SK-N-SH (cell line): ENCODE data around the gene CCT6B. TPM values are rescaled to one million over a fixed set of nuclear protein-coding genes. Genes with fewer than 3 reads are reported as not detected.

Experiments
- CTCF ChIA-PET: fragments of 300-600, 350-600 bp; formaldehyde crosslinking; extraction: SDS; loops from one replicate; lab custom pipeline; 2021; lab: Yijun Ruan, JAX
- POLR2A ChIA-PET: fragments of 350-600 bp; sonication (Branson Sonifier 250); formaldehyde crosslinking; extraction: SDS; loops from one replicate; lab custom pipeline; 2020; ENCODE audit warnings: antibody characterized with exemption, inconsistent platforms; lab: Yijun Ruan, JAX
- DNase-seq: peaks from one replicate; pipeline ENCODE4 v3.0.0; 2012
- H2AFZ ChIP-seq: fragments of 200-600 bp; sonication (generic); 2 replicates; pipeline ENCODE4 v1.8.1; 2016; ENCODE audit warnings: antibody characterized with exemption, mild to moderate bottlenecking, low read depth
- H3F3A ChIP-seq: fragments of 200-600 bp; sonication (generic); replicated peaks from 2 replicates; pipeline ENCODE3; 2016; ENCODE audit warnings: antibody characterized with exemption, mild to moderate bottlenecking; ENCODE audit not compliant: insufficient read depth
- H3K27ac ChIP-seq, 2 experiments: fragments of 200-500 bp in 1 of 2; fragments of 200-600 bp in 1 of 2; sonication (Bioruptor generic) in 1 of 2; sonication (generic), shearing (Covaris generic) in 1 of 2; 2 replicates each; pipeline versions ENCODE4 v1.5.1 to v1.6.1; 2014 to 2016; ENCODE audit warnings: low read depth in 2 of 2, inconsistent platforms in 1 of 2, low read length in 1 of 2, mild to moderate bottlenecking in 1 of 2, mixed read lengths in 1 of 2
- H3K27me3 ChIP-seq: fragments of 200-600 bp; sonication (generic), shearing (Covaris generic); 2 replicates; pipeline ENCODE4 v1.6.1; 2016; ENCODE audit warnings: mixed run types; ENCODE audit not compliant: insufficient read depth
- H3K36me3 ChIP-seq, 2 experiments: fragments of 200-500 bp in 1 of 2; fragments of 200-600 bp in 1 of 2; sonication (Bioruptor generic) in 1 of 2; sonication (generic) in 1 of 2; replicated peaks in 1 of 2; 2 replicates each; pipeline versions ENCODE3 to v1.5.1; 2014 to 2016; ENCODE audit warnings: low read length in 1 of 2, mild to moderate bottlenecking in 1 of 2; ENCODE audit not compliant: insufficient read depth in 2 of 2, control insufficient read depth in 1 of 2
- H3K4me1 ChIP-seq, 2 experiments: fragments of 200-500 bp in 1 of 2; fragments of 200-600 bp in 1 of 2; sonication (Bioruptor generic) in 1 of 2; sonication (generic), shearing (Covaris generic) in 1 of 2; 2 replicates each; pipeline versions ENCODE4 v1.5.1 to v1.6.1; 2014 to 2016; ENCODE audit warnings: low read depth in 1 of 2, low read length in 1 of 2, mixed run types in 1 of 2; ENCODE audit not compliant: insufficient read depth in 2 of 2, control insufficient read depth in 1 of 2
- H3K4me2 ChIP-seq: fragments of 200-600 bp; sonication (generic), shearing (Covaris generic); 2 replicates; pipeline ENCODE4 v1.6.1; 2017; ENCODE audit warnings: mixed run types
- H3K4me3 ChIP-seq, 2 experiments: fragments of 200-500 bp in 1 of 2; fragments of 200-600 bp in 1 of 2; sonication (Bioruptor generic) in 1 of 2; sonication (generic), shearing (Covaris generic) in 1 of 2; 2 replicates each; pipeline versions ENCODE4 v1.5.1 to v1.8.1; 2014 to 2016; ENCODE audit warnings: low read depth in 2 of 2, inconsistent platforms in 1 of 2, low read length in 1 of 2, mild to moderate bottlenecking in 1 of 2, mixed read lengths in 1 of 2, moderate library complexity in 1 of 2
- H3K79me2 ChIP-seq: fragments of 200-600 bp; sonication (generic); 2 replicates; pipeline ENCODE4 v1.8.1; 2017; ENCODE audit warnings: mild to moderate bottlenecking; ENCODE audit not compliant: insufficient read depth
- H3K9ac ChIP-seq: fragments of 200-600 bp; sonication (generic); 2 replicates; pipeline ENCODE4 v1.6.1; 2017; ENCODE audit warnings: mixed run types
- H3K9me2 ChIP-seq: fragments of 200-600 bp; sonication (generic); 2 replicates; pipeline ENCODE4 v1.6.1; 2017; ENCODE audit warnings: mixed run types
- H3K9me3 ChIP-seq: fragments of 200-600 bp; sonication (generic); 2 replicates; pipeline ENCODE4 v1.6.1; 2017; ENCODE audit warnings: mixed run types, mild to moderate bottlenecking, moderate library complexity
- H4K20me1 ChIP-seq: fragments of 200-600 bp; sonication (generic); 2 replicates; pipeline ENCODE4 v1.6.1; 2017; ENCODE audit warnings: mild to moderate bottlenecking, mixed run types; ENCODE audit not compliant: insufficient read depth
- CTCF ChIP-seq: fragments of 200-600 bp; sonication (generic); IDR thresholded peaks from 2 replicates; pipeline ENCODE4 v1.6.1; 2017; ENCODE audit warnings: antibody characterized with exemption, mild to moderate bottlenecking, moderate library complexity
- EP300 ChIP-seq, 2 experiments: IDR thresholded peaks; 2 replicates each; pipeline versions ENCODE4 v1.4.0 to v1.6.1; 2012; ENCODE audit warnings: borderline replicate concordance in 1 of 2, low read depth in 1 of 2, low read length in 1 of 2
- FOSL2 ChIP-seq: IDR thresholded peaks from 2 replicates; pipeline ENCODE4 v1.4.0; 2012; ENCODE audit warnings: low read depth, mild to moderate bottlenecking, moderate library complexity, borderline replicate concordance
- GABPA ChIP-seq: IDR thresholded peaks from 2 replicates; pipeline ENCODE4 v1.4.0; 2012; ENCODE audit warnings: low read depth, mild to moderate bottlenecking
- MEF2A ChIP-seq: IDR thresholded peaks from 2 replicates; pipeline ENCODE4 v1.4.0; 2012; ENCODE audit warnings: low read depth, borderline replicate concordance
- RAD21 ChIP-seq: IDR thresholded peaks from 2 replicates; pipeline ENCODE4 v1.6.1; 2012; ENCODE audit warnings: mild to moderate bottlenecking, low read length
- RFX5 ChIP-seq: IDR thresholded peaks from 2 replicates; pipeline ENCODE4 v1.6.1; 2012; ENCODE audit warnings: mild to moderate bottlenecking, improper control_type of control experiment, low read length
- SMC3 ChIP-seq: IDR thresholded peaks from 2 replicates; pipeline ENCODE4 v1.6.1; 2012; ENCODE audit warnings: low read depth, low read length, improper control_type of control experiment
- TEAD4 ChIP-seq: IDR thresholded peaks from 2 replicates; pipeline ENCODE4 v1.4.0; 2012; ENCODE audit warnings: mild to moderate bottlenecking, borderline replicate concordance; ENCODE audit not compliant: insufficient read depth
- USF2 ChIP-seq: fragments of 150-350 bp; IDR thresholded peaks from 2 replicates; pipeline ENCODE4 v1.6.1; 2017; ENCODE audit warnings: antibody characterized with exemption, low read length, low read depth, borderline replicate concordance
- WGBS: methylation state at CpG from one replicate; pipeline ENCODE4 v1.1.6; 2017; ENCODE audit warnings: low lambda C conversion rate; 5-methylcytosine and 5-hydroxymethylcytosine counted together
- polyA plus RNA-seq, 3 experiments: library from polyadenylated mRNA; depleted of rRNA; stranded (reverse); fragments of >200 nt; gene quantifications; 2 replicates each; pipeline ENCODE4 v1.2.3, GENCODE V29; 2012

Gene CCT6B
- polyA plus RNA-seq, 1 of the 3 experiments (the other 2 are of a cell fraction), result 0.48 TPM

GRCh38 chr17:34926661-34927060 lies 34.6 kb downstream of the CCT6B start:
- ChIA-PET CTCF (no interaction called here), POLR2A (no interaction called here)
- Histone ChIP-seq H3K27me3 (no peaks in the 10 kb centered on the region), H3K4me3 (no peak overlapping the region), H3F3A (no peaks in the 10 kb centered on the region), H3K27ac (no peak overlapping the region), H2AFZ (no peak overlapping the region), H3K4me2 (no peak overlapping the region), H3K9me2 (no peaks in the 10 kb centered on the region), H4K20me1 (no peaks in the 10 kb centered on the region), H3K79me2 (no peaks in the 10 kb centered on the region), H3K36me3 (no peaks in the 10 kb centered on the region), H3K4me1 (no peaks in the 10 kb centered on the region), H3K9me3 (no peaks in the 10 kb centered on the region), H3K9ac (no peak overlapping the region)
- no peak for DNase-seq
- WGBS, result 55% methylated on average over 3 of the region's 3 CpGs
- TF ChIP-seq RFX5, result no peak
- TF ChIP-seq USF2, result no peak
- no peak for TF ChIP-seq TEAD4
- no peak for TF ChIP-seq RAD21
- no peak for TF ChIP-seq EP300 (IDR thresholded peaks at IDR 0.05; ENCODE audit: borderline replicate concordance in 1 of 2, low read depth in 1 of 2, low read length in 1 of 2)
- no peak for TF ChIP-seq GABPA
- no peak for TF ChIP-seq CTCF
- no peak for TF ChIP-seq FOSL2
- no peak for TF ChIP-seq MEF2A

- Histone ChIP-seq H3K36me3 (no peaks in the 10 kb centered on the region), H4K20me1 (no peaks in the 10 kb centered on the region), H3K27me3 (no peaks in the 10 kb centered on the region), H3K9me2 (no peaks in the 10 kb centered on the region), H2AFZ (no peak overlapping the region), H3K4me2 (no peak overlapping the region), H3K4me1 (no peaks in the 10 kb centered on the region), H3K9ac (no peak overlapping the region), H3K79me2 (no peaks in the 10 kb centered on the region), H3K4me3 (no peak overlapping the region), H3F3A (no peaks in the 10 kb centered on the region), H3K9me3 (no peaks in the 10 kb centered on the region), H3K27ac (no peak overlapping the region)
- CTCF ChIA-PET, result no interaction called here
- TF ChIP-seq RAD21 (no peak), GABPA (no peak), SMC3 (no peak)
- WGBS, result 31% methylated on average over 4 of the region's 4 CpGs
- POLR2A ChIA-PET, result no interaction called here
- DNase-seq, result no peak
Measured at GRCh38 chr17:34920676-34921075, 40.6 kb downstream of the CCT6B start.
